Lung (tissue), 12 donors: ENCODE measurements around the gene CDH13. TPM values are rescaled to one million over a fixed set of nuclear protein-coding genes. Genes with fewer than 3 reads are reported as not detected.

Source experiments
- ATAC-seq: fragments of 200-7000 bp; cut with Tn5 transposase; one replicate; pipeline ENCODE4 v1.9.1; 2020; ENCODE audit warnings: moderate number of reproducible peaks; ENCODE audit not compliant: insufficient read depth, low FRiP score
- DNase-seq, 3 donors: peaks; one replicate each; pipeline ENCODE4 v3.0.0-alpha.2; 2013 to 2017
- H3K27ac ChIP-seq, 2 donors: one replicate each; pipeline ENCODE4 v1.5.1; 2013; ENCODE audit warnings: mild to moderate bottlenecking in 2 of 2, moderate library complexity in 2 of 2, control low read depth in 1 of 2, inconsistent platforms in 1 of 2, low read depth in 1 of 2, low read length in 1 of 2
- H3K27me3 ChIP-seq, 3 donors: one replicate each; pipeline ENCODE4 v1.5.1; 2013; ENCODE audit warnings: low read length in 2 of 3; ENCODE audit not compliant: control insufficient read depth in 3 of 3, insufficient read depth in 3 of 3
- H3K36me3 ChIP-seq, 4 donors: one replicate each; pipeline ENCODE4 v1.5.1; 2013; ENCODE audit warnings: low read length in 4 of 4, mild to moderate bottlenecking in 1 of 4, moderate library complexity in 1 of 4; ENCODE audit not compliant: control insufficient read depth in 4 of 4, insufficient read depth in 4 of 4
- H3K4me1 ChIP-seq, 5 donors: one replicate each; pipeline ENCODE4 v1.5.1; 2013; ENCODE audit warnings: low read length in 5 of 5, mild to moderate bottlenecking in 2 of 5, moderate library complexity in 1 of 5; ENCODE audit not compliant: control insufficient read depth in 5 of 5, insufficient read depth in 5 of 5
- H3K4me3 ChIP-seq: one replicate; pipeline ENCODE4 v1.5.1; 2013; ENCODE audit warnings: mild to moderate bottlenecking, control low read depth, moderate library complexity
- H3K9ac ChIP-seq, 2 donors: one replicate each; pipeline ENCODE4 v1.5.1; 2013; ENCODE audit warnings: low read length in 2 of 2, control low read depth in 1 of 2; ENCODE audit not compliant: insufficient read depth in 1 of 2
- H3K9me3 ChIP-seq, 4 donors: one replicate each; pipeline ENCODE4 v1.5.1; 2013; ENCODE audit warnings: low read length in 3 of 4, mild to moderate bottlenecking in 1 of 4, moderate library complexity in 1 of 4; ENCODE audit not compliant: control insufficient read depth in 4 of 4, insufficient read depth in 3 of 4
- WGBS, 2 donors: extraction: QIAGEN DNeasy Blood & Tissue Kit; methylation state at CpG; one replicate each; pipeline ENCODE4 v1.1.7; 2013; 5-methylcytosine and 5-hydroxymethylcytosine counted together
- polyA plus RNA-seq, 2 donors: library from polyadenylated mRNA; stranded (reverse); fragments of 200-250 nt; gene quantifications; one replicate each; pipeline ENCODE4 v1.2.1, GENCODE V29; 2013
- total RNA-seq, 2 donors: library from RNA; depleted of rRNA in 1 of 2; stranded (reverse); fragments of >200 nt in 1 of 2; gene quantifications; one replicate each; pipeline ENCODE4 v1.2.1, GENCODE V29; 2014 to 2021
- TF ChIP-seq, protein P1 (sequence below): IDR thresholded peaks from 2 replicates; pipeline ENCODE4 v1.5.1; 2012; ENCODE audit warnings: mild to moderate bottlenecking; ENCODE audit errors: control extremely low read depth, extremely low read depth
- donor health status: control.
- donor health status: control.
- donor health status: Bipolar disorder and iron deficiency.
- donor health status: healthy.
- donor health status: DM: yes; HTN: yes; CAD: no.

Gene CDH13
- total and polyA plus RNA-seq, 4 donors: 2.1 to 12.3 (median 7.3) TPM

DNA sequence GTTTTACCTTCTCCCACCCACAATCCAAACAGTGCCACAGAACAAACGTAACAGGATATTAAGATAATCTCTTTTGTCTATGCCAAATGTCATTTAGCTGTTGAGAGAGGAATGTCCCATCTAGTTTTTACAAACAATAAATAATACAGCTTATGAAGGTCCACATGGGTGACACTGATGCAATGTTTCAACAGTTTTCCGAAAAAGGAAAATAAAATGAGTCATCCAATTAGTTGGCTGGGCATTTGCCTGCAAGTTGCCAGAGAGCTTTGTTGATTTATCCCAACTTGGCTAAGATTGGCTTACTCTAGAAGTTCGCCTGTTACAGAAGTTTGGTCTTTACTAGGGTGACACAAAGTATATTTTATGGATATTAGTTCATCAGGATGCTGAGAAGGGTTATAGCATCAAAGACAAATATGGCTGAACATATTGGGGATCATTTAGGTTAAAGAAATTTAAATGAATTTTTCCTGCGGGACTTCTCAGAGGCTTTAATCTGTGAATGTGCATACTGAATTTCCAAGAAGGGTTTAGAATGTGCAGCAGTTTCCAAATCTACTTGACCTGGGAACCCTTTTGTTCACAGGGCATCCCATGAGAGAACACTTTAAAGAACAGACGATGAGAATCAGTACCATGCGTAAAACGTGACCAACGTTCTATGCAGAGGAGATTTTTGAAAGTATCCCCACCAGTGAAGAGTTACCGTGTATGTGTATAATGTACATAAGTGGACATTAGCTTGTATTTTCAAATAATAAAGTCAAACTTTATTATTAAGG, 73.1 kb downstream of the CDH13 start:
- peak in 1 of 3 donors; percentile 27 for DNase-seq
- Histone ChIP-seq H3K9me3 (no peaks in the 10 kb centered on the region), H3K27ac (peak overlapping the region in 1 of 2 donors; percentile 93), H3K4me3 (no peak overlapping the region), H3K4me1 (peaks cover 0 to 31% (median 0%) of the 10 kb centered on the region in 5 donors), H3K9ac (no peak overlapping the region), H3K36me3 (no peaks in the 10 kb centered on the region), H3K27me3 (peaks cover 0 to 5% (median 0%) of the 10 kb centered on the region in 3 donors)
- TF ChIP-seq, protein P1, sequence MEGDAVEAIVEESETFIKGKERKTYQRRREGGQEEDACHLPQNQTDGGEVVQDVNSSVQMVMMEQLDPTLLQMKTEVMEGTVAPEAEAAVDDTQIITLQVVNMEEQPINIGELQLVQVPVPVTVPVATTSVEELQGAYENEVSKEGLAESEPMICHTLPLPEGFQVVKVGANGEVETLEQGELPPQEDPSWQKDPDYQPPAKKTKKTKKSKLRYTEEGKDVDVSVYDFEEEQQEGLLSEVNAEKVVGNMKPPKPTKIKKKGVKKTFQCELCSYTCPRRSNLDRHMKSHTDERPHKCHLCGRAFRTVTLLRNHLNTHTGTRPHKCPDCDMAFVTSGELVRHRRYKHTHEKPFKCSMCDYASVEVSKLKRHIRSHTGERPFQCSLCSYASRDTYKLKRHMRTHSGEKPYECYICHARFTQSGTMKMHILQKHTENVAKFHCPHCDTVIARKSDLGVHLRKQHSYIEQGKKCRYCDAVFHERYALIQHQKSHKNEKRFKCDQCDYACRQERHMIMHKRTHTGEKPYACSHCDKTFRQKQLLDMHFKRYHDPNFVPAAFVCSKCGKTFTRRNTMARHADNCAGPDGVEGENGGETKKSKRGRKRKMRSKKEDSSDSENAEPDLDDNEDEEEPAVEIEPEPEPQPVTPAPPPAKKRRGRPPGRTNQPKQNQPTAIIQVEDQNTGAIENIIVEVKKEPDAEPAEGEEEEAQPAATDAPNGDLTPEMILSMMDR: no peak
- 71 to 85% methylated on average over 9 of the region's 9 CpGs for WGBS, 2 donors
- no peak for ATAC-seq

GRCh38 chr16:82700541-82701235, 73.9 kb downstream of the CDH13 start:
- no peaks in the 10 kb centered on the region for H3K9me3 ChIP-seq
- DNase-seq (no peak), ATAC-seq (no peak)
- H3K27ac ChIP-seq: peak overlapping the region in 1 of 2 donors; percentile 87
- H3K4me3 ChIP-seq: no peak overlapping the region
- H3K36me3 ChIP-seq: no peaks in the 10 kb centered on the region
- peaks cover 0 to 31% (median 0%) of the 10 kb centered on the region in 5 donors for H3K4me1 ChIP-seq
- H3K9ac ChIP-seq: no peak overlapping the region
- TF ChIP-seq, protein P1: no peak
- 36 to 47% methylated on average over 5 of the region's 5 CpGs for WGBS, 2 donors
- peaks cover 0 to 5% (median 0%) of the 10 kb centered on the region in 3 donors for H3K27me3 ChIP-seq

DNA sequence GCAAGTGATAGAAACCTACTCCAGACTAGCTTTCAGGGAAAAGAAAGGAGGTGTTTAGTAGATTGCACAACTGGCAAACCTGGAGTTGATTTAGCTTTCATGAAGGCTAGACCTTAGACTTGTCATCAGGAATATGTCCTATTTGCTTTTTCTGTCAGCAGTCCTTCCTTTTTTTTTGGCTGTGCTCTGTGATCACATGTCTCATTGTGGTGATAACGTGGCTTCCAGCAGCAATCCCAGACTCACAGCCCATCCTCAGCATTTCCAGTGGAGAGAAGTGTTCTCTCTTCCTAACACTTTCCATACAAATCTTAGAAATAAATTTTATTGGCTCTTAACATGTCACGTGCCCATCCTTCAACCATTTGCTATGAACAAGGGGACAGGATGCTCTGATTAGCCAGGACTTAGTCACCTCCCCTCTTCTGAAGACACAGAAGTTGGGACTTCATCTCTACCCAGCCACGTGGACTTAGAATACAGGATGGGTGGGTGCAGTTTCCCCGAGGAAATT, 74.7 kb downstream of the CDH13 start:
- H3K9ac ChIP-seq: no peak overlapping the region
- H3K27ac ChIP-seq: peak overlapping the region in 1 of 2 donors; percentile 87
- H3K4me3 ChIP-seq: no peak overlapping the region
- ATAC-seq: no peak
- DNase-seq: no peak
- H3K4me1 ChIP-seq: peaks cover 0 to 31% (median 0%) of the 10 kb centered on the region in 5 donors
- no peaks in the 10 kb centered on the region for H3K36me3 ChIP-seq
- peaks cover 0 to 5% (median 0%) of the 10 kb centered on the region in 3 donors for H3K27me3 ChIP-seq
- TF ChIP-seq, protein P1: no peak
- no peaks in the 10 kb centered on the region for H3K9me3 ChIP-seq
- 53 to 64% methylated on average over 4 of the region's 4 CpGs for WGBS, 2 donors
